Stomach (tissue), 4 donors: Measurements from ENCODE around the gene CST4.

Experiments used
- POLR2A ChIP-seq, 4 donors: fragments of 450-650 bp; IDR thresholded peaks; one replicate each; pipeline ENCODE4 v1.6.1; 2016; ENCODE audit warnings: antibody characterized with exemption in 4 of 4, control low read depth in 2 of 4, mild to moderate bottlenecking in 1 of 4, moderate library complexity in 1 of 4
- TF ChIP-seq, protein P1 (sequence below), 7 experiments: fragments of 450-650 bp in 4 of 7; fragments of 200-600 bp in 3 of 7; sonication (generic) in 3 of 7; IDR thresholded peaks; one replicate each; pipeline ENCODE4 v1.5.1; 2016 to 2019; ENCODE audit warnings: antibody characterized with exemption in 7 of 7, control low read depth in 2 of 7, mild to moderate bottlenecking in 1 of 7

GRCh38 chr20:23639490-23639958 lies 49.3 kb downstream of the CST4 start:
- TF ChIP-seq, protein P1, sequence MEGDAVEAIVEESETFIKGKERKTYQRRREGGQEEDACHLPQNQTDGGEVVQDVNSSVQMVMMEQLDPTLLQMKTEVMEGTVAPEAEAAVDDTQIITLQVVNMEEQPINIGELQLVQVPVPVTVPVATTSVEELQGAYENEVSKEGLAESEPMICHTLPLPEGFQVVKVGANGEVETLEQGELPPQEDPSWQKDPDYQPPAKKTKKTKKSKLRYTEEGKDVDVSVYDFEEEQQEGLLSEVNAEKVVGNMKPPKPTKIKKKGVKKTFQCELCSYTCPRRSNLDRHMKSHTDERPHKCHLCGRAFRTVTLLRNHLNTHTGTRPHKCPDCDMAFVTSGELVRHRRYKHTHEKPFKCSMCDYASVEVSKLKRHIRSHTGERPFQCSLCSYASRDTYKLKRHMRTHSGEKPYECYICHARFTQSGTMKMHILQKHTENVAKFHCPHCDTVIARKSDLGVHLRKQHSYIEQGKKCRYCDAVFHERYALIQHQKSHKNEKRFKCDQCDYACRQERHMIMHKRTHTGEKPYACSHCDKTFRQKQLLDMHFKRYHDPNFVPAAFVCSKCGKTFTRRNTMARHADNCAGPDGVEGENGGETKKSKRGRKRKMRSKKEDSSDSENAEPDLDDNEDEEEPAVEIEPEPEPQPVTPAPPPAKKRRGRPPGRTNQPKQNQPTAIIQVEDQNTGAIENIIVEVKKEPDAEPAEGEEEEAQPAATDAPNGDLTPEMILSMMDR (IDR thresholded peaks at IDR 0.05), result no peak
- no peak for TF ChIP-seq POLR2A (IDR thresholded peaks at IDR 0.05)
